ENCODE data around the gene JAM2.

DNA sequence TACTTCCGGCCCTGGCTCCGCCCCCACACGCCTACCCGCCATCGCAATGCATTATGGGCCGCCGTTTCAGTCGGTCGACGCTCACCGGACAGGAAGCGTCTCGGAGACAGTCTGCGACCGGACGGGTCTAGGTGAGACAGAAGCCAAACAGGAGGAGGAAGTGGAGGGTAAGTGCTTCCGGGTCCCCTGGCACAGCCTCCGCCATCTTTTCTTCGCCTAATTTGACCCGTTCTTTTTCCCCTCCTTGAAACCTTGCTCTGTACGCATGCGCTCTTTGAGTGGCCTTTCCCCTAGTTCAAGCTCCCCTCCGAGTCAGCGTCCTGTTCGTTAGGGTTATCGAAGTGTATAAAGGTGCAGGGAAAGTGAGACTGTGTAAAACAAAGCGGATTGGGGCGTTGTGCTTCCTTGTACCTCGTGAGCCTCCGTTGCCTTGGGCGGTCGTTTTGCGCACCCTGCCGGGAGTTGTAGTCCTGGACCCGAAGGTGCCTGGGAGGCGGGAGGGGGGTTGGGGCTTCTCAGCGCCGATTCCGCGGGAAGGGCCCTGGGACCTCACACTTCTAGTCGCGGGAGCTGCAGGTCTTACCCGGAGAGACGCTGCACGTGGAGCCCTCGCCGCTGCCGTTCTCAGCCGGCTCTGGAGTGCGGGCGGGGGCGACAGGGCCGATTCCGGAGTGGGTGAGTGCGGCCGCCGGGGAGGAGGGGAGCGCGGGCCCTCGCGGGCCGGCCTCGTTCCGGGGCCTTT is 96.0 kb downstream of the JAM2 start, which contains the start of the genes ATP5PF and GABPA:
- TF ChIP-seq, protein P1, sequence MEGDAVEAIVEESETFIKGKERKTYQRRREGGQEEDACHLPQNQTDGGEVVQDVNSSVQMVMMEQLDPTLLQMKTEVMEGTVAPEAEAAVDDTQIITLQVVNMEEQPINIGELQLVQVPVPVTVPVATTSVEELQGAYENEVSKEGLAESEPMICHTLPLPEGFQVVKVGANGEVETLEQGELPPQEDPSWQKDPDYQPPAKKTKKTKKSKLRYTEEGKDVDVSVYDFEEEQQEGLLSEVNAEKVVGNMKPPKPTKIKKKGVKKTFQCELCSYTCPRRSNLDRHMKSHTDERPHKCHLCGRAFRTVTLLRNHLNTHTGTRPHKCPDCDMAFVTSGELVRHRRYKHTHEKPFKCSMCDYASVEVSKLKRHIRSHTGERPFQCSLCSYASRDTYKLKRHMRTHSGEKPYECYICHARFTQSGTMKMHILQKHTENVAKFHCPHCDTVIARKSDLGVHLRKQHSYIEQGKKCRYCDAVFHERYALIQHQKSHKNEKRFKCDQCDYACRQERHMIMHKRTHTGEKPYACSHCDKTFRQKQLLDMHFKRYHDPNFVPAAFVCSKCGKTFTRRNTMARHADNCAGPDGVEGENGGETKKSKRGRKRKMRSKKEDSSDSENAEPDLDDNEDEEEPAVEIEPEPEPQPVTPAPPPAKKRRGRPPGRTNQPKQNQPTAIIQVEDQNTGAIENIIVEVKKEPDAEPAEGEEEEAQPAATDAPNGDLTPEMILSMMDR (IDR thresholded peaks at IDR 0.05; ENCODE audit: low read depth, low read length) = no peak
- TF ChIP-seq EZH2phosphoT487 (IDR thresholded peaks at IDR 0.05; ENCODE audit: low read depth) = no peak

Data from OCI-LY3 (cell line).